Measurements from ENCODE around the gene STAB2.

STAB2 gene

DNA sequence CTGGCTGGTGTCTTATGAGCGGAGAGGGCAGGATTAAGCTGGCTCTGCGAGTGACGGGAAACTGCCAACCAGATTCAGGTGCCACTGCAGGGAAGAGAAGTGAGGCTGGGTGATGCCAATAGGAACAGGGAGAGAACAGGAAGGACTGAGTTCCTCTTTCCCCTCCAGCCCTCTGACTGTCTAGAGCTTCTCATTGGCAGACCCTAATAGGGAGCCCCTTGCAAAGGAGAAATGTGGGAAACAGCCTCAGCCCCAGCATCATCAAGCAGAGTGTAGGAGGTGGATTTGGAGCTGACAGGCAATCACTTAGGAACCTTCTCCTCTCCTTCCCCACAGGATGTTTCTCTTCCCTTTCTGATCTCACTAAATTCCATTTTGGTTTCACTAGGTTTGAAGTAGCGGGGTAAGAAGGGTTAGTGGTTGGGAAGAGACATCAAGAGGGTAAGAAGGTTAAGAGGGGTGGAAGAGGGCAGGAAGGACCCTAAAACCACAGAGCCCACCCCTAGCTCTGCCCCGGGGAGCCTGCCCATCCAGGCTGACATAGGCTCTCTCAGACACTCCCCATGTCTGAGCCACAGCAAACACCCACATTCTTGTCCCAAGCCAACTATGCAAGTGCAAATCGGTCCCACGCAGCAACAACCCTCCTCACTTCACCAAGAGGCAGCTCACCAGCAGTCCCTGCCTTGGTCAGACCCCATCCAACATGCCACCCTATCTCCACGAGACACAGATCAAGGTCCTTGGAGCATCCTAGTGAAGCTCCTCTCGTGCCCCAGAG lies 111.1 kb downstream of the STAB2 start:
- DNase-seq (ENCODE audit: low read depth): no peak

DNA sequence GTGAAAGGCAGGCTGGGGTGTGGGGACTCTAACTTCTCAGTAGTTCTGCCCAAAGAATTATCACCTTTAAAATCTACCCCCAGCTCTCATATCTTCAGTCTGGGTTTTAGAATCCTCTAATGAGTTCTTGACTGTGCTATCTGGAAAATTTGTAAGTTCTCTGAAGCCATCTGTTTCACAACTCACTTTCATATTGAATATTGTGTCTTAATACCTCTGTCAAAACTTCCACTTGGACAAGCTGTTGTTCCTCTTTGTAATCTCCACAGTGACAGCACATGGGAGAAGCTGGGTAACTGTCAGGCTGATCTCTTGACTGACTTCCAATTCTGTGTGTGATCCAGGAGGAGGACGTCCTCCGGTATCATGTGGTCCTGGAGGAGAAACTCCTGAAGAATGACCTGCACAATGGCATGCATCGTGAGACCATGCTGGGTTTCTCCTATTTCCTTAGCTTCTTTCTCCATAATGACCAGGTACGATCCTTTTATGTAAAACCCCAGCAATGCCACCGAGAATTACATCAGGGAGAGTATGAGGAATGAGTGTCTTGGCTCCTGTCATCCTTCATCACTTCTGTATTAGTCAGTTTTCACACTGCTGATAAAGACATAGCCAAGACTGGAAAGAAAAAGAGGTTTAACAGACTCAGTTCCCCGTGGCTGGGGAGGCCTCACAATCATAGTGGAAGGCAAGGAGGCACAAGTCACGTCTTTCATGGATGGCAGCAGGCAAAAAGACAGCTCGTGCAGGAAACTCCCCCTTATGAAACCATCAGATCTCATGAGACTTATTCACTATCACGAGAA lies 111.9 kb downstream of the STAB2 start:
- no peak for DNase-seq (ENCODE audit: low read depth)

DNA sequence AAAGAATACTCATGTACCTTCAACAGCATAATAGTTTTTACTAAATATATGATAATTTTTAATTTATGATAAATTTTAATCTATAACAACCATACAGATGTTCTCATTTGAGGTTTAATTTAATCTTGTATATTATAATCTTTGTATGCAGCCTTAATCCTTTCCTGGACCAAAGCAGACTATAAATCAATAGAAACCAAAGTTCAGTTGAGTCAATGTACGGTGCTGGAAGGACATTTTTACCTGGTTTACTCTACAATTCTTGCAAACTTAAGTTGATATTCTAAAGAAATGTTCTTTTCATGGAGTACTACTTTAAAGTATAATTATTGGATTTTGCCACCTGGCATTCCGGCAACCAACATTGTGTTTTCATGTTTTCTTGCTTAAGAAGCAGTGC lies 118.0 kb downstream of the STAB2 start:
- DNase-seq (ENCODE audit: low read depth): no peak

DNA sequence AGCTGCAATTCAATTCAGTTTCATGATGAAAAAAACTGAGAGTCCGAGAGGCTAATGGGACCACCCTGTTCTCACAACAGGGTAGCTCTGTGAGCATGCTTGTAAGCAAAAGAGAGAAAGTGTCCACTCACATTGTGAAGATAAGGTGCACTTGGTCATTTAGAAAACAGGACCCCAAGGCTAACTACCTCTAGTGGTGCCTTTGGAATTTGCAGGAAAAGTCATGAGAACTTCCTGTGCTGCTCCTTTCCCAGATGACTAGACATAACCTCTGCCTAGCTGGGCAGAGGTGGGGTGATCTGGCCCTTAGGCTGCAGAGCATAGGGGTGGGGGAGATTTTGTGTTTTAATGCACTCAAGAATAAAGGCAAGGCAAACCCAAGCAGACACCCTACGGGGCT lies 118.9 kb downstream of the STAB2 start:
- no peak for DNase-seq (ENCODE audit: low read depth)

DNA sequence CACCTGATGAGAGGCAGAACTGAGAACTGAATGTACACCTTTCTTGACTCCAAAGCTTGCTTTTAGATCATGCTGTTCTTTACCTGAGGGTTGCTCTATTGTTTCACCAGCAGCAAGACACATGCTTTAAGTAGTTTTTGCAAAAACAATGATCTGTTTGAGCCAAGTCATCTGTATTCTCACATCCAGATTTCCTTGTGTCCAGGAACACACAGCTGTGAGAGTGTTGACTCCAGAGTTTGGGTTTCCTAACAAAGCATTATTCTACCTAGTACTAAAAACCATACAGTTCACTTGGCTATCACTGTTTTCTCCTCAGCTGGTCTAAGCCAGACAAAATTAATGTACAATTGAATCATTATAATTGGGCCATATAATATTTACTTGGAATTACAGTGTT lies 120.4 kb downstream of the STAB2 start:
- no peak for DNase-seq (ENCODE audit: low read depth)

DNA sequence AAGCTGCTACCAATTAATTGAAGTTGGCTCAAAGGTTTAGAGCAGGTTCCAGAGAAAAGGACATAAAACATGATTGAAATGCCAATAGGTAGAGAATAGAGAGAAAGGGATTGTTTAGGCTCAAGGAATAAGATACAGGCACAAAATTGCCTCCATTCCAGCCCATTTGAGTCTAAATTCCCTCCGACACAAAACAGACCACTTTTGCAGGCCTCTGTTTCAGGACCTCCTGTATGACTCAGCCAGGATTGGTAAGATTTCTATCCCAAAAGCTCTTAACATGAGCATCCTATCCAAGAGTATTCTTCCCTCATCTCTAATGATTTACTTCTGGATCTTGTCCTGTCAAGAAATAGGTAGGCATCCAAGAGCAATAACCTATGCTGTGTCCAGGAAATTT lies 123.5 kb downstream of the STAB2 start:
- no peak for DNase-seq (ENCODE audit: low read depth)

DNA sequence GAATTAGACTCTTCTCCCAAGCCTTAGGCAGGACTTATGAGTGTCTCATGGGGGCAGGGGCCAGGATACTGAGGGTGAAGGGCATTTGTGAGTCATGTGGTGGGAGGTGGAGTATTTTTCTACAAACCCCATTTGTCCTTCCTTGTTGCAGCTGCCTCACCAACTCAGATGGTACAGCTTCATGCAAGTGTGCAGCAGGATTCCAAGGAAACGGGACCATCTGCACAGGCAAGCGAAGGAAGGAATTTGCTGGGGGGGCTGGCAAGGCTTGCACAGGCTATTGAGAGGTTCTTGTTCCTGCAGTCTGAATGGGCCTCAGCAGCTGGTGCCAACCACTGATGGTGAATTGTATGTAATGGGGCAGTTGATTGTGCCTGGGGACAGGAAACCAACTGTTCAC lies 125.1 kb downstream of the STAB2 start:
- DNase-seq (ENCODE audit: low read depth): no peak

DNA sequence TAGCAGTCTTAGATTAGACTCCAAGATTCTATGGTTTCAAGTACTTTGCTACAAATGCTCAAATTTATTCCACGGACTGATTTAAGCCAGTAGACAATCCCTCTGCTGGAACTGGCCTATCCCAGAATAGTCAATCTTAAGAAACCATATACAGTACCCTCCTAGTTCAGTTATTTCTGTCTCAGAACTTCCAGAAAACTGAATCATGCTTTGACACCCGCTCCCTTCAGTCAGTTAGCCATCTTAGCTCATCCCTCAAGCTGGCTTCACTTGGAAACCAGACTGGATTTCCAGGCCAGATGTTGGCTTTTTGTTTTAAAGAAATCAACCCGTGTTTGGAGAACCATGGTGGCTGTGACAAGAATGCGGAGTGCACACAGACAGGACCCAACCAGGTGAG lies 128.4 kb downstream of the STAB2 start:
- DNase-seq (ENCODE audit: low read depth): no peak

DNA sequence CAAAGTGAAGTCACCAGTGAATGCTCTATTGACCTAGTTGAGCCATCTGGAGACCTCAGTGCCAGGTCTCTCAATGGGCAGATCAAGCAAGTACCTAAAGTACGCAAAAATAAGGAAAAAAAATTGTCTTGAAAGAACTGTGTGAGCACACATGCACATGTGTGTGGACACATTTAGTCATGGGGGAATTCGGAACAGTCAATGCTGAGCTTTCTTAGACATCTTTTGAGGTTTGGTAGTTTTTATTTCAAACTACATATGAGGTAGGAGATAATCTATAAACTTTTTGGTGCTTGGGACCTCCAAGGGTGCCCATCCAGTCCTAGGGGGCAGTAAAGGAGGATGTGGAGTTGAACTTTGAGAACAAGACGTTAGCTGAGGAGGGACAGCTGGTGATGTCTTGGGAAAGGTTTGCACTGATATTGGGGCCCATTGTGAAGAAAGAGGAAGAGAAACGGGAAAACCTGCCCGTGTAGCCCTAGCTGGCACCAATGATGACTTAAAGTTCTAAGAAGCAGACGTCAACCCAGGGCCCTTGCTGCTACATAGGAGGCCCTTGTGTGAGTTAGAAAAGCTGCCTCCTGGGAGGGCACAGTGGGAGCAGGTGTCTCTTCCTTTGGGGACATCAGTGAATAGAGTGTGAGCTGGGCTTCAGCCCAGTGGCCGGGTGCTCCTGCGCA lies 129.6 kb downstream of the STAB2 start:
- no peak for DNase-seq (ENCODE audit: low read depth)

DNA sequence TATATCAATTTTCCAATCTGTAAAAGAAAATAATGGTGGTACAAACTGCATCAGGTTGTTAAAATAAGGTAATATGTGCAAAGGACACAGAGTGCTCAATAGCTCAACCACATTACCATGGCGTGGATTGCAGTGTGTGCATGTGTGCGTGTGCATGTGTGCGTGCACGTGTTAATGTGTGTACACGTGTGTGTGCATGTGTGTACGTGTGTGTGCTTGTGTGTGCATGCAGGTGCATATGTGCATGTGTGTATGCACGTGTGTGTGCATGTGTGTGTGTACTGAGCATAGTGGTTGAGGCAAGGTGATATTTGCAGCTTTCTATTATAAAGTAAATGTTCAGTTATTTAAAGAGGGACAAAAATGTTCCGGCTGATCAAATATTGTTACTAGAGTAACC lies 138.3 kb downstream of the STAB2 start:
- no peak for DNase-seq (ENCODE audit: low read depth)

DNA sequence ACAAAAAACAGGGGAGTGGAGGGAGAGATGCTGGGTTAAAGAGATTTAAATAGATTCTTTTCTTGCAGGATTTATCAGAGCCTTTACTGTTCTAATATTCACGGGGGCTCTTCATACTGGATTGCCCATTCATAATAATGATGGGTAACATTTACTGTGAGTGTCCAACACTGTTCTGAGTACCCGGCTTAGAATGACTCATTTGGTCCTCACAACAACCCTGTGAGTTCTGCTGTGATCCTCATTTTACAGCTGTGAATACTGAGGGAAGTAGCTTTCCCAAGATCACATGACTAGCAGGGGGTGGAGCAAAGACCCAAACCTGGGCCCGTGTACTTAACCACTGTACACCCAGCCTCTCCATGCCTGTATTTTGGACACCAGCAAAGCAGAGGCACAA lies 140.6 kb downstream of the STAB2 start:
- no peak for DNase-seq (ENCODE audit: low read depth)

DNA sequence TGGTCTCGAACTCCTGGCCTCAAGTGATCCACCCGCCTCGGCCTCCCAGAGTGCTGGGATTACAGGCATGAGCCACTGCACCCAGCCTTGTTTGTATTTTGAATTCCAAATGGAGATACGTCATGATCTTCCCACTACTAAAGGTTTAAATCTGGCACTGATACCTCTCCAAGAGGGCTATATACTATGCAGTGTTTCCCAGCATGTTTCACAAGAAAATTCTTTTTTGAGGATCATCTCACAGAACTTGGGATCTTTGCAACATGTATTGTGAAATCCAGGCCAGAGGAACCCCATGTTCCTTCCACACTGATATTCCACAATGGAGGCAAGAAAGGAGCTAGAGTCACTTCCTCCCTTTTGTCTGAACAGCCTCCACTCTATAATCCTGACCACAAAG lies 141.2 kb downstream of the STAB2 start:
- no peak for DNase-seq (ENCODE audit: low read depth)

DNA sequence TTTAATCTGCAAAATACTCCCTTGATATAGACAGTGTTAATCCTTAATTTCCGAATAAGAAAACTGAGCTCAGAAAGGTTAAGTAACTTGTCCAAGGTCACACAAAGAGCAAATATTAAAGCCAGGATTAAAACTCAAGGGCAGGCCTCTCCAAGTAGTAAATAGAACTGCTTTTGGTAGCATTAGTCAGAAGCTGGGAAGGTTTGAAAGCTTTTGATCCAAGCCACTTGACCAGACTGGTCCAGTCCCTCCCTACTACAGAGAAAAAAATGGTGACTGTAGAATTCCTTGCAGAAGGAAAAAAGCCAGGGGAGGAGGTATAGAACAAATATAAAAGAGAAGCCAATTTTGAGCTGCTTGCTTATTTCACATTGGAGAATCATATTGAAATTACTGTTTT lies 142.4 kb downstream of the STAB2 start:
- no peak for DNase-seq (ENCODE audit: low read depth)

DNA sequence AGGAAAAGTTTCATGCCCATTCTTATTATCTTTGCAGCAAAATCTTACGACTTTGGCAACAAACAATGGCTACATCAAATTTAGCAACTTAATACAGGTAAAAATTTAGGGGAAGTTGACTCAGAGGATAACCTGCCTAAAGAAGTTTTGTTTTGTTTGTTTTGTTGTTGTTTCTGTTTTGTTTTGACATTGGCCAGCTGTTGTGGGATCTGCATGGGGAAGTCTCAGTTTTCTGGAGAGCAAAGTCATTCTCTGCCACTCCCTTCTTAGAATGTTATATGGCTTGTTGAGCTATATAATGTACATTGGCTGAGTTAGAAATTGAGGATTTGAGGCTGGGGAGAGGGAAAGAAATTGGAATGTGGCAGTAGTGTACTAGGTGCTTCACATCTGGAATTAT lies 144.5 kb downstream of the STAB2 start:
- DNase-seq (ENCODE audit: low read depth): no peak

DNA sequence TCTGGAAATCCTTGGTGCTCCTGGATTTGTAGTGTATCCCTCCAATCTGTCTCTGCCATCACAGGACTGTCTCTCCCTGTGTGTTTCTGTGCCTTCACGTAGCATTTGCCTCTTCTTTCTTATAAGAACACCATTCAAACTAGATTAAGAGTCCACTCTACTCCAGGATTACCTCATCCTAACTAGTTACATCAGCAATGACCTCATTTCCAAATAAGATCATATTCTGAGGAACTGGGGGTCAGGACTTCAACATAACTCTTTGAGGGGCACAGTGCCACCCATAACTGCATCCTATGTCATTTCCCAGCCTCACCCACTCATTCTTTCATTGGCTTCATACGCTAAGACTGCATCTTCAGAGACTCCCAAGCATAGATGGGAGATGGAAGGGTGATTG lies 147.8 kb downstream of the STAB2 start:
- DNase-seq (ENCODE audit: low read depth): no peak

DNA sequence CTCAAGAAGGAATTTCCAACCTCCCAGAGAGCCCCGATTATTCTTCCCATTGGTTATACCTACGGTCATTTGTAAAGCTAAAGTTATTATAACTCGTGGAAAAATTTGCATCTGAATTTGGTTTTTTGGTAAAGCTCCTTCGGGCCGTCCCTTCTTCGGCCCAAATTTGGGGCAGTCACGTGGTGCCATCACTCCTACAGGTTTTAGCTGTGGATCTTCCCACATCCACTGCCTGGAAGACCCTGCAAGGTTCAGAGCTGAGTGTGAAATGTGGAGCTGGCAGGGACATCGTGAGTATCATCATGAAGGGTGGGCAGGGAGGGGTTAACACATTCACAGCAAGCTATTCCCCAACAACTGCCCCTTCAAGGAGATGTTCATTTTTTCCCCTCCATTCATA lies 148.2 kb downstream of the STAB2 start:
- DNase-seq (ENCODE audit: low read depth): no peak

DNA sequence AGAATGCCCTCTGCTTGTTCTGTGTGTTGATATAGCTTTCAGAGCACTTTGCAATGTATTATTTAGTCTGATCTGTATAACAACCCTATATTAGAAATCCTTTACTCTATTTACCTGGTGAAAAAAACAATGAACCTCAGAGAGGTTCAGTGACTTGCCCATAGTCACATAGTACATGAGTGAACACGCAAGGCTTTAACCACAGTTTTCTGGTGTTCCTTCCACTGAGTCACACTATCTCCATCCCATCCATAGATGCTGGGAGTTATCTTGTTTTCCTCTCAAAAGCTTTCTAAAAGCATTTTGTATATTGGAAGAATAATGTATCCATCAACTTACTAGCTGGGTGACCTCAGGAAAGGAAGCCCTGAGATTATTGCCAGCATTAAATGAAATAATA lies 149.5 kb downstream of the STAB2 start:
- DNase-seq (ENCODE audit: low read depth): no peak

DNA sequence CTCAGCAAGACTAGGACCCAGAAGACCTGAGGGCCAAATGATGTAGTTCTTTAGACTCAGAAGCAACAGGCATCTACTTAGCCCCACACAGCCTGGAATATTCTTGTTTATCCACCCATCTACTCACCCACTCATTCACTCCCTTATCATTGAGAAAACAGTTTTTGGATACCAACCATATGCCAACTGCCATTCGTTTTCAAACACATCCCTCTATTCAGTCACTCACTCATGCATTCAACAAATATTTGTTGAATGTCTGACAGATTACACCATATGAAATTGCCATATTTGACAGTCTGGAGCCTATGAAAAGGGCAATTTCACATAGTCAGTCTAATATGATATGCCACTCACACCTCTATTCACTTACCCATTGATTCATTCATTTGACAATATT lies 150.8 kb downstream of the STAB2 start:
- no peak for DNase-seq (ENCODE audit: low read depth)

DNA sequence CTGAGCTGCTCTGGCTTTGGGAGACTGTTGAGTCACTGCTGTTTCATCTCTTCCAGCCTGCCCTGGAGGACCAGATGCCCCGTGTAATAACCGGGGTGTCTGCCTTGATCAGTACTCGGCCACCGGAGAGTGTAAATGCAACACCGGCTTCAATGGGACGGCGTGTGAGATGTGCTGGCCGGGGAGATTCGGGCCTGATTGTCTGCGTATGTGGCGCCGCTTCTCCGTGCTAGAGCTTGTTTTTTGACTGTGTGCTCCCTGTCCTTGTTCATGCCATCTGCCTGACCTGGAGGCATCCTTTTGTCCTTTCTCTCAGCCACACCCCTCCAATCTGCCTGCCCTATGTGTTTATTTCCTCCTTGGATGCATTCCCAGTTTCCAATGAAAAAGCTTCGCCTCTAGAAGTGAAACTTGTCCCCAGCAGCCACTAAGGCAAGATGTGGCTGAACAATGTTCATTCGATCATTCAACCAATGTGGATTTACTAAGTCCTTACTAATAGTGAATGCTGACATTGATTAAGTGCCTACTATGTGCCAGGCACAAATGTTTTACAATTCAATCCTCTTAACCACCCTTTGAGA lies 155.4 kb downstream of the STAB2 start:
- DNase-seq (ENCODE audit: low read depth): no peak

DNA sequence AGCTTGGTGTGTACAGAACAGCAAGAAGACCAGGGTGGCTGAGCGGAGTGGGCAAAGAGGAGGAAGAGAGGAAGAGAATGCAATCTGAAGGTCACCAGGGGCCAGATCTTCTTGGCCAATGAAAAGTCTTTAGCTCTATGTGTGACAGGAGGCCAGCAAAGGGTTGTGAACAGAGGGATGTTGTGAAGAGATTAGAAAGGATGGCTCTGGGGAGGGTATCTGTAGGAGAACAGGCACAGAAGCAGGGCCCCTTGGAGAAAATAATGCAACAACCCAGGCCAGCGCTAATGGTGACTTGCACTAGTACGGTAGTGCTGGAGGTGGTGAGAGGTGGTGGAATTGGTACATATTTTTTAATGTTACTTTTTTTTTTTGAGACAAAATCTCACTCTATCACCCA lies 156.7 kb downstream of the STAB2 start:
- DNase-seq (ENCODE audit: low read depth): no peak

DNA sequence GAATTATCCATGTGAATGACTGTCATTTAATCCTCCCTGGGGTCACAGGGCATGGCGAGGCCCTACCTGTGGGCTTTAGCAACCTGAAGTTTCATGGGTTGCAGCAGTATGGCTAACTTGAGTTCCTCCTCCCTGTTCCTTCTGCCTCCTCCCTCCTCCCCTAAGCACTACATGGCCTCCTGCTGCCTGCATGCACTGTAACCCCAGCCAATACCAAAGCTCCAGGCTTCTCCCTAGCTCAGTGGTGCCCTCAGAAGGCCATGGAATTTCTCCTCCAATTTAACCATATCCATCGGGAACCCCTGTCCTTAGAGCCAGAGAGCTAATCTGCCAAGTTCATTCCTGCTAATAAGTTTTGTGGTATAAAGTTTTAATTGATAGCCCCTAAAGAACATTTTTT lies 158.9 kb downstream of the STAB2 start:
- no peak for DNase-seq (ENCODE audit: low read depth)

DNA sequence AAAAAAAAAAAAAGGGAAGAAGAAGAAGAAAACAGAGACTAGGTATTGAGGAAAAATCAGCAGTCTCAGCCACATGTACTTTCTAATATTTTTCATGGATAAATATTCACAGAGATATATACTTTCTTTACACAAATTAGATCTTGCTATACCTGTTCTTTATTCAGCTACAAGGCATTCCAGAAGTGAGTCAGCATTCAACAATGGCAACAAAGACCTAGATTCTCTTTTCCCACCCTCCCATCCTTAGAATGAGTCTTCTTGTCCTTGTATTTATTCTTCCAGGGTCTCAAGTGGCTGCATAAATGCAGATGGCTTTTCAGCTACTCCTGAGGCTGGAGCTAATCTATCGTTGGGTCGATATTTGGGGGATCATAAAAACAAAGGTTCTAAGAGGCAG lies 160.9 kb downstream of the STAB2 start:
- no peak for DNase-seq (ENCODE audit: low read depth)

DNA sequence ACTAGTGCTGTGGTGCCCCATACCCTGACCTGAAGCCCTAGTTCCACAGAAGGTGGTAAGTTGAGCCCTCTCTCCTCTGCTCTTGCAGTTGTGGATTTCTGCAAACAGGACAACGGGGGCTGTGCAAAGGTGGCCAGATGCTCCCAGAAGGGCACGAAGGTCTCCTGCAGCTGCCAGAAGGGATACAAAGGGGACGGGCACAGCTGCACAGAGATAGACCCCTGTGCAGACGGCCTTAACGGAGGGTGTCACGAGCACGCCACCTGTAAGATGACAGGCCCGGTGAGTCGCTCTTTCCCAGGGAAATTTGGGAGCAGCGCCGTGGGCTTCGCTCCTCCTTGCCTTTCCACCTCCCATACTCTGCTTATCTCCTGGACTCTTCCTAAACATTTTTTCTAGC lies 161.8 kb downstream of the STAB2 start:
- no peak for DNase-seq (ENCODE audit: low read depth)

Measured in stimulated activated CD8-positive, alpha-beta memory T cell treated with anti-CD3 and anti-CD28 coated beads, Interleukin-4, amount 100 ng/mL, for 24 hours (primary cell).